NCI-H2107 (cell line): ENCODE measurements around the gene DCHS1.

ENCODE experiments used
- DNase-seq: peaks from one replicate; lab custom pipeline; 2025; lab: John Stamatoyannopoulos, UW

Gene DCHS1

DNA sequence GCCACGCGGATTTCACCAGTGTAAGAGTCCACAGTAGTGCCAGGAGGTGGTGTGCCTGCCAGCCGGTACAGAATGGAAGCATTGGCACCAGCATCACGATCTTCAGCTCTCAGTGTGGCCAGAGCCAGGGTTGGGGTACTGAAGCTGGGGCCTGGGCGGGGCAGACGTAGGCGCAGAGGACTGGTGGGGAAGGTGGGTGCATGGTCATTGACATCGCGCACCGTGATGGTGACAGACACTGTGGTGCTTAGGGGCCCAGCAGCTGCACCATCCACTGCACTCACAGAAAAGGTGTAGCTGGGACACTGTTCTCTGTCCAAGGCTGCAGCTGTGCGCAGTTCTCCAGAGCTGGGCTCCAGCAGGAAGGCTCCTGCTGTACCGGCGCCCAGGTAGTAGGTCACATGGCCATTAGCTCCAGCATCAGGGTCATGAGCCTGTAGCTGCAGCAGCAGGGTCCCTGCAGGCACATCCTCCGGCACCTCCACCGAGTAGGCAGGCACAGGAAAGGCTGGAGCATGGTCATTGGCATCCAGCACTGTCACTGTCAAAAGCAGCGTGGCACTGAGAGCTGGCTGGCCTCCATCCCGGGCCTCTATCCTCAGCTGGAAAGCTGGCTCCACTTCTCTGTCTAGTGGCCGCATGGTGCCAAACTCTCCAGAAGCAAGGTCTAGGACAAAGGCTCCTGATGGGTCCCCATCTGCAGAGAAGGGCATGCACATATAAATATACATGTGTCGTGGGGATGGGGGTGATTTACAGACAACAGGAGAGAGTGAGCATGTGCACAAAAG, 28.4 kb downstream of the DCHS1 start:
- no peak for DNase-seq

DNA sequence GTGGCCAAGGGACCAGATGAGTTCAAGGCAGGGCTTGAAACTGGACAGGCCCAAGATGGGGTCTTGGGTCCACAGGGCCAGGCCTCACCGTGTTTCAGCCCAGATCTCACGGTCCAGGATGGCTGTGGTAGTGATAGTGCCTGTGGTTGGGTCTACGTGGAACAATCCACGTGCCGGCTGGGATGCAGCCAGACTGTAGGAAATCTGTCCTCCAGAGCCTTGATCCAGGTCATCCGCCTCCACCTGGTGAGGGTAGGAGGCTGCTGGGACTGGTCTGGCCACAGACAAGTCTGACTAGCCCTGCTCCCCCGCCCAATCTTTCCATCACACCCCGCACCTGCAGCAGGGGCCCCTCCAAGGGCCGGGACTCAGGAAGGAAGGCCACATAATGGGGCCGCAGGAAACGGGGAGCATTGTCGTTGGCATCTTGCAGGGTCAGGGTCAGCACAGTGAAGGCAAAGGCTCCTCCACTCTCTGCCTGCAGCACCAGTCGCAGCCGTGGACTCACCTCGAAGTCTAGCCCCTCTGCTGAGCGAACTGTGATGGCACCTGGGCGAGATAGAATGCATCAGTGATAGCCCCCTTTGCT, 29.7 kb downstream of the DCHS1 start:
- no peak for DNase-seq

DNA sequence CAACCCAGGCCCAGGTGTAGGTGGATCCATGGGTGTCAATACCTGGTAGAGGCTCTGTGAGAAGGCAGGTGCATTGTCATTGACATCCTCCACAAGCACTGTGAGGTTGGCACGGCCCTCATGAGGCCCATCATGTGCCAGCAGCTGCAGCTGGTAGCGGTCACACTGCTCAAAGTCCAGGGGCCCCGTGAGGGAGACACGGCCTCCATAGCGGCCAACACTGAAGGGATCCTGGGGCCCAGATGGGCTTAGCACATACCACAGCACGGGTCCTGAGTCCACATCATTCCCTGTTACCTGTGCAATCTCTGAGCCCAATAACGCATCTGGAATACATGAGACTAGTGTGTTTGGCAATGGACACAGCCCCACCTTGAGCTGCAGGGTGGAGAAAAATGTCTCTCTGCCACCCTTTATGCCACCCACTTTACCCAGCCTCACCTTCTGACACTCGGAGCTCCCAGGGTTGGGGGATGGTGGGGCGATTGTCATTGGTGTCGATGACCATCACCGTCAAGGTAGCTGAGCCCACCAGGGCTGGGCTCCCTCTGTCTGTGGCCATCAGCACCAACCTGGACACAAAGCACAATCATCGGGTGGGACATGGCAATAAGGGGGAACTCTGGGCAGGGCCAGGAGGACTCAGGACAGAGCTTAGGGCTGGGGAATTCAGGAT, 30.3 kb downstream of the DCHS1 start:
- no peak for DNase-seq

DNA sequence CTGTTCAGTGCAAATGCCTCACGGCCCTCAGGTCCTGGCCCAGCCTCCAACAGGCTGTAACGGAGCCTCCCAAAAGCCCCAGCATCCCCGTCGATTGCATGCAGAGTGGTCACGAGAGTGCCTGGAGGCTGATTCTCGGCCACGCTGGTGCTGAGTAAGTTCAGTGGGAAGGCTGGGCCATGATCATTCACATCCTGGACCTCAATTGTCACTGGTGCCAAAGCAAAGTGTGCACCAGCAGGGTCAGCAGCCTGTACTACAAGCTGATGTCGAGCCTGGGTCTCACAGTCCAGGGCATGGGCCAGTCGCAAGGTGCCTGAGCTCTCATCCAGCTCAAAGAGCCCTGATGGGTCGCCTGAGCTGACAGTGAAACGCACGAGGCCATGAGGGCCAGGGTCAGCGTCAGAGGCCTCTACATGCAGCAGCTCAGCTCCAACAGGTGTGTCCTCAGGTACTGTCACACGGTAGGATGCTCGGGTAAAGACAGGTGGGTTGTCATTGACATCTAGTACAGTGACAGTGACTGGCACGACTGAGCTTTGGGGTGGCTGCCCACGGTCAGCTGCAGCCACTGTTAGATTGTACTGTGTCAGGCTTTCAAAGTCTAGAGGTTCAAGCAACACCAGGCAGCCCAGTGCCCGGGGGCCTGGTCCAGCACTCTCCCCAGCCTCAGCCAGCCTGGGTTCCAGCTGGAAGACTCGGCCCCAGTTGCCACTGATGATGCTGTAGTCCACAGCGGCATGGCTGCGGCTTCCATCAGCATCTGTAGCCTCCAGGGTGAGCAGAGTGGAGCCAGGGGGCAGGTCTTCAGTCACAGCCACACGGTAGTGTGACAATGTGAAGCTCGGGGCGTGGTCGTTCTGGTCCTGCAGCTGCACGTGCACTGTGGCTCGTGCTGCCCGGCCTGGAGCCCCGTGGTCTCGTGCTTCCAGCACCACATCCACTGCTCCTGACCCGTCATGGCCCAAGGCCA, 31.9 kb downstream of the DCHS1 start:
- DNase-seq, result no peak

DNA sequence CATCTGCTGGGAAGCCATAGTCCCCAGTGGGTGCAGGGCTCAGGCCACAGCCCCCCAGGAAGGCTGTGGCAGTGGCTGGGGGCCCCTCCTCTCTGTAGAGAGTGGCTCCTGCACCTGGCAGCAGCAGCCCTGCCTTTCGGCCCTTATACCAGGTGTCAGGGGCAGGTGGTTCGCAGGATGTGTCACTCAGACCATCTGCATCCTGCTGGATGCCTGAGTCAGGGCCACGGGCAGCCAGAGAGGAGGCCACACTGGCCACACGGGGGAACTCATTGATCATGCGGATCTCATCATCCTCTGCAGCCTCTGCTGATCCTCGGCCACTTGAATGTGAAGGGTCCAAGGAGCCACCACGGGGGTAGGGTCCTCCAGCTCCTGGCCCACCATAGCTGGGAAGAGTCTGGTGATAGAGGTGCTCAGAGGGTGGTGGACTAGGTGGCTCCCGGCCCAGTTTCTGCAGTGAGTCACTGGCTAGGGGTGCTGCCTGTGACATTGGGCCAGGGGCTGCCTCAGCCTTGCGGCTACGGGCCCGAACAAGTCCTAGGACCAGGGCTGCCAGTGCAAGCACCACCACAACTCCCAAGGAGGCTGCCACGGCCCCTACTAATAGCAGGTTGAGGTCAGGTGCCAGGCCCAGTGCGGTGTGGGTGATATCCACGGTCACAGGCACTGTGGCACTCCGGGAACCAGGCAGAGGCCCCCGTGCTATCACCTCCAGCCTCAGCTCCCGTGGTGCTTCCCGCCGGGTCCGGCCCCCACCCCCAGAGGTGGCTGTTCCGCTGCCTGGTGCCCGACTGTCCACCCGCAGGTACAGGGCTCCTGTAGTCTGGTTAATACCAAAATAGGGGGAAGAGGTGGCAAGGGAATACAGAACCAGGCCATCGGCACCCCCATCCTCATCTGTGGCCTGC, 33.1 kb downstream of the DCHS1 start:
- no peak for DNase-seq

DNA sequence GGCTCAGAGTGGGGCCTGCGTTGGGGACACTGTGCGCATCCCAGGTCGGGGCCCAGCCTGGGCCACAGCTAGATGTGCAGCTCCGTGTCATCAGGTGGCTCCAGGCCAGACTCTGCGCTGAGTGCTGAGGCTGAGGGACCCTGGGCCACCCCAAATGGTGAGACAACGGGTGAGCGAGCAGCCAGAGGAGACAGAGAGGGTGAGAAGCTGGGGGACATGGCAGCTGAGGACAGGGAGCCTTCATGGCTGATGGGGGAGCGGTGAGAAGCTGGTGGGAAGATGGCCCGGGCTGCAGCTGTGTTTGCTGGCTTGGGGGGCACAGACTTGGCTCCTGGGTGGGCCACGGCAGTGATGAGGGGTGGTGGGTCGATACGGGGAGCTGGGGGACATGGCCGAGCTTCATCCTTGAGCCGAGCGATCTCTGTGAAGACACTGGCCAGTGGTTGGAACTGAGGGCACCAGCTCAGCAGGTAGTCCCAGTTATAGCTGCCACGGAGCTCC, 33.8 kb downstream of the DCHS1 start:
- no peak for DNase-seq

DNA sequence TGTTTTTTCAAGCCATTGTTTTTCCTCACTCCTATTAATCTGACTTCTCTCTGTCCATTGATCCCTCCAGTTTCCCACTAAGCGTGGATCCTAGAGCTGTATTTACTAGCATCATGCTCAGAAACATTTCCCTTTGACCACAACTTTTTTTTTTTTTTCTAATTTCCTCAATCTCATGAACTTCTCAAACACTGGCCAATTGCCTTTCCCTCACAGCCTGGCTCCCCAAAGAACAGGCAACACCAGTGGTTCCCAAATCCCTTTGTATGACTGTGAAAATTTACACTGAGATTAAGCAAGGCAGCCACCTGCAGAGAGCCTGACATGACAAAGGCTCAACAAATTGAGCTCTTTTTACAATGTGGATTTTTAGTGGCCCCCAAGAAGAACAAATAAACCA, 35.0 kb downstream of the DCHS1 start:
- DNase-seq, result no peak

DNA sequence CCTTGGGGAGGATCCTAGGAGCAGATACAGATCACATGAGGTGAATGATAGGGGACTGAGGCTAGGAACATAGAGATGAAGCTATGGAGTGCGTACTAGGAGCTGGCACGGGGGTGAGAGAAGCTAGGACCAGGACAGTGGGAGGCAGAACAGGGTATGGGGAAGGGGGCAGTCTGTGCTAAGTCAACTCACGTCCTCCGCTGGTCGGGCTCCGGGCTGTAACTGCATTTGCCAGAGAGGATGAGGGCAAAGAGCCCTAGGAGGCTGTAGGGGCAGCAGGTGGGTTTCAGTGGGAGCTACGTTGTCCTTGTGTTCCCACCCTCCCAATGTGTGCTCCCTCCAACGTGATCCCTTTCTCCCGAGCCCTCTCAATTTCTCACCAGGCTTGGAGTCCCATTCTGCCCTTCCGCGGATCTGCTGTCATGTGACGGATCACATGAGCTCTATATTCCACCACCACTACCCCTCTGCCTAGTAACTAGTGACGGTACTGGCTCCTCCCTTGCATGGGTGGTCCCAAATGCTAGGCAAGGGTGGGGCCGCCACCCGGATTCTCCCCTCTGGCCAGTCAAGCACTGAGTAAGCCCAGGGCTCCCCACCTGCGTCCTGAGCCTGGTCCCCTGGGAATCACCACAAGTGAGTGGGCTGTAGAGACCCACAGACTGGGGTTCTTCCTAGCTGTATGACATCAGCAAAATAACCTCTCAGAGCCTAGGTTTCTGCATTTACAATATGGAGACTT, 36.4 kb downstream of the DCHS1 start, which contains the start of gene TPP1:
TPP1 (minus strand) TSS at position 419 of the 742 bp plus-strand sequence; CDS start at position 397, 22 bp downstream.
- DNase-seq, result peak; percentile 76

DNA sequence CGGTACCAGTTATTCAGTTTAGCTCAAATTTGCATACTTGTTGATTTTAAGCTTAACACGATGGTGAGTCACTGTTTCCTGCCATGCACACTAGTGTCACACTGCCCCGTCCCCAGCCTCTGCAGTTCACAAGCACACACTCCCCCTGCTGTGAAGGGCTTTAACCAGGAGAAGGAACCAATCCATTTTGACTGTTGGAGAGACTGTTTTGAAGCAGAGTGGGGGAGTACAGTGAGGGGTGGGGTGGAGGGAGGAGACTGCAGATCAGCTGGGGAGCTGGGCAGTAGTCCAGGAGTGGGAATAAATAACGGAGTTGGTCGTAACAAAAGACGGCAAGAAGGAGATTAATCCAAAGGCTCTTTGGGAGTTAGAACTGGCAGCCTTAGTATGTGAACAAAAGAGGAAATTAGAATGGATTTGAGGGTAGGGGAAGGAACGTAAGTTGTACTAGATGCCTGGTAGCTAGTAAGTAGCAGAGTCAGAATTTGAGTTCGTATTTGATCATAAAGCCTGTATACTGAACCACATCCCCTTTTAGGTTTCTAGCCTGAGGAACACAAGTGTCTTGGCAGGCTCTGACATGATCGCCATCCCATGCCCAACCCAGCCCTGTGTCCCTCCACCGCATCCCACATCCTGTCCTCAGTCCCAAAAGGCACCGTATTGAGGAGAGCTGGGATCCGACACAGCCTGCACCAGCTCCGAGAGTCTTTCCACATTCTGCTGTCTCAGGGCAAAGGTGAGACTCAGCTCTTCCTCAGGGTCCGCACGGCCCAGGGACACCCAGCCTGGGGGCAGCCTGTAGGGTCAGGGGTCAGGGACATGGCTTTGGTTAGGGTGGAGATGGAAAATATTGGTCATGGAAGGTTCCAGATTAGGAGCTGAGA, 37.2 kb downstream of the DCHS1 start:
- no peak for DNase-seq

DNA sequence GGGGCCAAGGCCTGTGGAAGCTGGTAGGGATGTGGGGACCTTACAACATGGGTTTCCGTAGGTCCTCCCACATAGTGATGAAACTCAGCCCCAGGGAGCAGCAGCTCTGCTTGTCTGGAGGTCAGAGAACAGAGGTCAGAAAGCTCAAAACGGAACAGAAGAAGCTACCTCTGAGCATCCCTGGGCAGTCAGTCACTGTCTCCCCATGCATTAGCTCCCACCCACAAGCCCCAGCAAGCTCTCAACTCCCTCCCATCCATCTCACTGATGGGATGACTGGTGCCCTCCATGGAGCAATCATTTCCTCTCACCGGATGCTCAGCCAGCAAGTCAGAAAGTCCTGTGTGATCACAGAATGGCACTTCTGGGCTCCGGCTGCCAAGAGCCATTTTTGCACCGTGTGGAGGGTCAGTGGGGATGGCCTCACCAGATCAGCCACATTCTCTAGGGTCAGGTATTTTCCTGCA, 38.3 kb downstream of the DCHS1 start:
- no peak for DNase-seq

DNA sequence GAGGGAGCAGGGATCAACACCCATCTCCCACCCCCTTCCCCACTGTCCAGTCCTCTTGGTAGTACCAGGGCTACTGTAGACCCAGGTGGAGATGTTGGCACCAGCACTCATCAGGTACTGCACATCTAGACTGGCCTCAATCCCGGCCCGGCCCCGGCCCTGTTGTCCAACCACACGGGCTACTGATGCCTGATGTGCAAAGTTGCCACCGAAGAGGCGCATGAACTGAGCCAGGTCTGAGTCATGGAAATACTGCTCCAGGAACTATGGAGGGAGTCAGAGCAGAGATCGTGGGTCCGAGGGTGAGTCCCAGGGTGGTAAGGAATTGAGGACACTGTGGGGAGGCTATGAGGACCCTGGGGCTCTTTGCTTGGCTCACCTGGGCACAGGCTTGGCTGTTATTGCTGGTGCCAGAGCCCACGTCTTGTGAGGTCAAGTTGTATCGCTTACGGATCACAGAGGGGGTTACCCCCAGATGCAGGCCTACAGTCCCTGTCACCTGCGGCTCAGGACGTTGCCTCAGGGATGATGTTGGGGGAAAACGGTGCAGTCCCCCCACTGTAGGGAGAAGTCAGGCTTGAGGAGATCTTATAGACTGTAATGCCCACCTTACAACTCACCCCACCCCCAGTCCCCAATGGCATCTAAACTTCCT, 38.9 kb downstream of the DCHS1 start:
- DNase-seq, result no peak

DNA sequence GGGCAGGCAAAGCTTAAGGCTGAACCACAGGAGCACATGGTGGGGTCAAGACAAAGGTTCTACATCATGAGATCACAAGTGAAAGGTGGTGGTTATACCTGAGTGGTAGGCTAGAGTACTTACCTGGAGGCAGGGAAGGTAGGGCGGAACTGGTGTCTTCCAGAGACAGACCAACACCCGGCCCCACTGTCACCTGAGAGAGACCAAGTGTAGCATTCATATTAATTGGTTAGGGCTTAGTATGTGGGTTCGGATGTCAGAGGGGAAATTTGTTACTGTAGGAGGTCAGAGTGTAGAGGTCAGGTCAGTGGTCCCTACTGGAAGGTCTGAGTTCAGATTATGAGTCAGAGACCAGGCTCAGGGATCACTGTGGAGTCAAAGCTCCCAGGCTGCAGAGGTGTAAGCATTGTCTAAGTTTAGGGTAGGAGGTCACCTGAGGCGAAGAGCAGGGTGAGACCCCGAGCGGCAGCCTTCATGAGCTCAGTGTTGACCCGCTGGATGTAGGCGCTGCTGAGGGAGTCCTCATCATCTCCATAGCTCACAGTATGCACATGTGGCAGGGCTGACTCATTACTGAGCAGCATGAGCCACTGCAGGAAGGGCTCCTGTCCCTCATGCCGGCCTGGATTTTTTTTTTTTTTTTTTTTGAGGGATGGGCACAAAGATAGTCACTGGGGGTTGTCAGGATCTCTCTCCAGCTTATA, 39.6 kb downstream of the DCHS1 start:
- no peak for DNase-seq

DNA sequence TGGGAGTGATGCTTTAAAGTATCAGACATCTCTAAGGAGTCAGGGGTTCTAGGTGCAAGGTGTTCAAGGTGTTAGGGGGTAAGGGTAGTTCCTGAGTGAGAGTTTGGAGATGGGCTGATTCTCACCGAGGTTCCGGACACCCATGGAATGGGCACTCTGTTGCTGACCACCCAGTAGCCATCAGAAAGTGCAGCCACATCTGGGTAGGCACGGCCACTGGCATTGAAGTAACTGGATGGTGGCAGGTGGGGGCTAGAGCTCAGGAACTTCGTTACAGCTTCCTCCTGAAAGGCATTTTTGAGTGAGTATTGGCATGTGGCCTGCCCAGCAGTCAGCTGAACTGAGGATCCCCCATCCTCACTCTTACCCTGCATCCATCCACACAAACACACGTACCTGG, 40.6 kb downstream of the DCHS1 start:
- DNase-seq, result no peak

DNA sequence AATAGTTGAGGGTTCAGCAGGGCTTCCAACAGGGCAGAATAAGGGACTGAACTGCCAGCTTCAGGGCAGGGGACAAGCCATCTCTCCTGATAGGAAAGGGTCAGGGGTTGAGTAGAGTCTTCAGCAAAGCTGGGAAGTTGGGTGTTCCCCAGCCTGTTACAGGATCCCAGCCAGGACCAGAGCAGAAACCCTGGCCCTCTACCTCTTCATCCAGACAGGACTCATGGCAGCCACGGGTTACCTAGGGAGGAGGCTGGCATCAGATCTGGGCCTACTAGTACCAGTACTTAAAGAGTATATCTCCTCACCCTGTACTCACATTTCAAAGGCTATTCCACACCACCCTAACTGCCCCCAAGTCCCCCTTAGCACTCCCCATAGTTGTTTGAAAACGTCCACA, 41.2 kb downstream of the DCHS1 start:
- no peak for DNase-seq

DNA sequence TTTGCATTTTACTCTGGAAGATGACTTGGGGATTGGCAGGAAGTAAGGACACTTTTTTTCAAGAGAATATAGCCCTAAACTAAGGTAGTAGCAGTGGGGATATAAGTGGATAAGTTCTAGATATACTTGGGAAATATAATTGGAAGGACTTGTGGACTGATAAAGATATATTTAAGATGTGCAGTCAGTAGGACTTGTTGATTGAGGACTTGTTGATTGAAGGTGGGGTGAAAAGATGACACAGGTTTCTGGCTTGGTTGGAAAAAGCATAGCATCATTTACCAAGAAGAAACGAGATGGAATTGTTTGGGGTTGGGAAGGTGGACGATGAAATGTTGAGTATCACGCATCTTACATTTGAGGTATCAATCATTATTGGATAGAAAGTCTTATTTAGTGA, 42.1 kb downstream of the DCHS1 start:
- DNase-seq, result no peak

DNA sequence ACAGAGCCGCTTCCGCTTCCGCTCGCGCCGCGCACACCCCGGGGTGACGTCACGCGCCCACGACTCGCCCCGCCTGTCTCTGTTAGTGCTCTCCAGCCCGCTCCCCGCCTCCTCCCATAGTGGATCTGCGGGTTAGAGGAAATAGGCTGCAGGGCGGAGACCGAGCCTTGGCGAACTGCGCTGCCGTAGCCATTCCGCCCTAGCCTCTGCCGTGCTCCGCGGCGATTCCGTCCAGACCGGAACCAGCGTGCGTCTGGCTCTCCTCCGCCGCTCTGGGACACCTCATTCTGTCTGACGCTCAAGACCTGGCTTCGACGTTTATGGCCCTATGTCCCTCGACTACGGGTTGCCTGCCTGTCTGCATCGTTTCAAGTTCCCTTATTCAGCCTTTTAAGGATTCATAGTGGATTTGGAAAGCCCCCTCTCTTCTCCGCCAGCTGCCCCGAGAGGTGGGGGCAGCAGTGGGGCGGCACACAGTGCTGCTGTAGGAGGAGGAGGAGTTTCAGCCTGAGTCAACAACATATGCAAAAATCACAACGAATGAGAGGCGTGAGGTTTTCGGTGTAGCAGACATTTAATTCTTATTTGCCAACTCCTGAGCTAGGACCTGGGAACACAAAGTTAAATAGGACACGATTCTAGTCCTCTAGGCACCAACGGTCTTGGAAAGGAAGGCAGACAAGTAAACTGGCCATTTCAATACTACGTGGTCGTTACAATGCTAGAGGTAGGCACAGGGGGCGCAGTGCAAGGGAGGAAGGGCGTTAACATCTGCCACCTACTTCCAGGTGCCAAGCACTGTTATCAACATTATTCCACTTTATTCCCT, 43.2 kb downstream of the DCHS1 start, which contains the start of gene TAF10:
TAF10 (minus strand) TSS at position 4 of the 829 bp plus-strand sequence. CDS start 27 bp downstream, outside the sequence.
- peak; percentile 92 for DNase-seq

DNA sequence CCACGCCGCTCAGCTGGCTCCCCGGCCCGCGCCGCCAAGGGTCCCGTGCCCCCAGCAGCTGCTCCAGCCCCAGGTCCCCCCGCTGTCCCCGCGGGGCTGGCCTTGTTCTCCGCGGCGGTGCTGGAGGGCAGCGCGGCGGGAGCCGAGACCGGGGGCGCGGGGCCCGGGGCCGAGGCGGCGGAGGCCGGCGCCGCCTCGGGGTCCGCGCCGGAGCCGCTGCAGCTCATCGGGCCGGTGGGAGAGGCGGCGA, 43.7 kb downstream of the DCHS1 start:
- no peak for DNase-seq
